Mucosa of descending colon (tissue), 3 donors: ENCODE measurements around the gene CRYAA. TPM values are rescaled to one million over a fixed set of nuclear protein-coding genes. Genes with fewer than 3 reads are reported as not detected.

Experiments used
- ATAC-seq: fragments of 200-7000 bp; cut with Tn5 transposase; one replicate; pipeline ENCODE4 v1.9.1; 2020; ENCODE audit warnings: mild to moderate bottlenecking, moderate library complexity
- DNase-seq, 3 donors: peaks; one replicate each; pipeline ENCODE4 v3.0.0-alpha.2; 2020
- H3K36me3 ChIP-seq: fragments of 200-600 bp; one replicate; pipeline ENCODE4 v1.8.0; 2021; ENCODE audit warnings: low read depth, mild to moderate bottlenecking
- H3K4me1 ChIP-seq: fragments of 200-600 bp; one replicate; pipeline ENCODE4 v1.8.0; 2021; ENCODE audit warnings: low read depth, mild to moderate bottlenecking
- H3K4me3 ChIP-seq: fragments of 200-600 bp; one replicate; pipeline ENCODE4 v1.8.0; 2021; ENCODE audit warnings: mild to moderate bottlenecking
- H3K9me3 ChIP-seq: fragments of 200-600 bp; one replicate; pipeline ENCODE4 v1.8.0; 2021; ENCODE audit warnings: mild to moderate bottlenecking
- CTCF ChIP-seq: fragments of 200-600 bp; IDR thresholded peaks from one replicate; pipeline ENCODE4 v1.8.0; 2022; ENCODE audit warnings: antibody characterized with exemption, mild to moderate bottlenecking
- intact Hi-C, 2 donors: fragments of 100-400 bp; cut with DNase I in 1 of 2; cut with micrococcal nuclease in 1 of 2; formaldehyde crosslinking; loops; one replicate each; pipeline versions ENCODE4 v1.11.0 to v1.11.1; 2022; cut with DNase I, micrococcal nuclease
- total RNA-seq, 3 donors: library from RNA; stranded (reverse); fragmentation: NEBNext Ultra II Directional in 2 of 3; extraction: Animal tissue kit (Norgen Biotek cat#: 25700) in 2 of 3; gene quantifications; one replicate each; pipeline versions ENCODE4 v1.2.1 to v1.2.4, GENCODE V29; 2021 to 2023
- donor health status: DM: no; HTN: no; CAD: no; lungs with moderate emphysema.
- donor health status: DM: no; HTN: no; CAD: no.
- donor health status: DM: no; HTN: yes; CAD: no.

Gene CRYAA
- total RNA-seq, 3 donors from 2014 or later: not detected

- no peak for ATAC-seq
- peak in 2 of 3 donors; percentile 2 to 3 for DNase-seq
- no peaks in the 10 kb centered on the region for H3K9me3 ChIP-seq
- TF ChIP-seq CTCF: no peak
- no peaks in the 10 kb centered on the region for H3K36me3 ChIP-seq
- H3K4me3 ChIP-seq: no peak overlapping the region
- no peaks in the 10 kb centered on the region for H3K4me1 ChIP-seq
- intact Hi-C loops: no loop called here
These were observed 18.9 kb downstream of the CRYAA start for GRCh38 chr21:43187715-43188114.

GRCh38 chr21:43188181-43188580 lies 19.4 kb downstream of the CRYAA start:
- TF ChIP-seq CTCF: no peak
- H3K36me3 ChIP-seq: no peaks in the 10 kb centered on the region
- H3K9me3 ChIP-seq: no peaks in the 10 kb centered on the region
- peak in 2 of 3 donors; percentile 7 to 16 for DNase-seq
- intact Hi-C loops: no loop called here
- H3K4me1 ChIP-seq: no peaks in the 10 kb centered on the region
- H3K4me3 ChIP-seq: no peak overlapping the region
- no peak for ATAC-seq

- no peak for TF ChIP-seq CTCF
- DNase-seq (peak in 2 of 3 donors; percentile 31 to 41), ATAC-seq (no peak)
- no peaks in the 10 kb centered on the region for H3K9me3 ChIP-seq
- intact Hi-C loops: no loop called here
- H3K4me1 ChIP-seq: no peaks in the 10 kb centered on the region
- no peaks in the 10 kb centered on the region for H3K36me3 ChIP-seq
- H3K4me3 ChIP-seq: no peak overlapping the region
These were observed 19.9 kb downstream of the CRYAA start for GRCh38 chr21:43188592-43189210.

GRCh38 chr21:43189936-43190335 lies 21.1 kb downstream of the CRYAA start:
- Histone ChIP-seq H3K4me1 (no peaks in the 10 kb centered on the region), H3K36me3 (no peaks in the 10 kb centered on the region), H3K4me3 (no peak overlapping the region), H3K9me3 (no peaks in the 10 kb centered on the region)
- DNase-seq (no peak), ATAC-seq (no peak)
- no peak for TF ChIP-seq CTCF
- intact Hi-C loops: no loop called here

GRCh38 chr21:43190544-43190943 lies 21.7 kb downstream of the CRYAA start:
- intact Hi-C loops: no loop called here
- TF ChIP-seq CTCF: no peak
- Histone ChIP-seq H3K9me3 (no peaks in the 10 kb centered on the region), H3K4me1 (no peaks in the 10 kb centered on the region), H3K4me3 (no peak overlapping the region), H3K36me3 (no peaks in the 10 kb centered on the region)
- no peak for ATAC-seq
- DNase-seq: peak in 2 of 3 donors; percentile 14 to 17

- ATAC-seq (no peak), DNase-seq (peak in 2 of 3 donors; percentile 15 to 33)
- TF ChIP-seq CTCF: no peak
- Histone ChIP-seq H3K9me3 (no peaks in the 10 kb centered on the region), H3K4me3 (no peak overlapping the region), H3K36me3 (no peaks in the 10 kb centered on the region), H3K4me1 (no peaks in the 10 kb centered on the region)
- intact Hi-C loops: no loop called here
These were observed 22.1 kb downstream of the CRYAA start for GRCh38 chr21:43190951-43191350.
